Skeletal muscle satellite cell (primary cell): ENCODE results near the gene CPB2. TPM values are rescaled to one million over a fixed set of nuclear protein-coding genes. Genes with fewer than 3 reads are reported as not detected.

Source experiments
- H3K27me3 ChIP-seq: 2 replicates; pipeline ENCODE4 v1.7.0; 2013; ENCODE audit warnings: low read length; ENCODE audit not compliant: control insufficient read depth, insufficient read depth
- H3K36me3 ChIP-seq: 2 replicates; pipeline ENCODE4 v1.7.0; 2013; ENCODE audit warnings: mild to moderate bottlenecking, control low read depth, low read length; ENCODE audit not compliant: insufficient read depth
- H3K4me1 ChIP-seq: 2 replicates; pipeline ENCODE4 v1.7.0; 2013; ENCODE audit warnings: low read length; ENCODE audit not compliant: control insufficient read depth, insufficient read depth
- H3K4me2 ChIP-seq: 2 replicates; pipeline ENCODE4 v1.7.0; 2013; ENCODE audit warnings: mild to moderate bottlenecking, low read length
- H3K4me3 ChIP-seq: 2 replicates; pipeline ENCODE4 v1.7.0; 2013; ENCODE audit warnings: low read length
- H3K9ac ChIP-seq: 2 replicates; pipeline ENCODE4 v1.7.0; 2013; ENCODE audit warnings: mild to moderate bottlenecking, low read depth, low read length, moderate library complexity
- H3K9me3 ChIP-seq: replicated peaks from 2 replicates; pipeline ENCODE4 v1.7.0; 2013; ENCODE audit warnings: mild to moderate bottlenecking, control low read depth, low read length
- total RNA-seq: library from RNA; depleted of rRNA; stranded (reverse); fragments of >200 nt; gene quantifications from 2 replicates; pipeline ENCODE4 v1.2.3, GENCODE V29; 2012; rRNA removed

The CPB2 gene, protein sequence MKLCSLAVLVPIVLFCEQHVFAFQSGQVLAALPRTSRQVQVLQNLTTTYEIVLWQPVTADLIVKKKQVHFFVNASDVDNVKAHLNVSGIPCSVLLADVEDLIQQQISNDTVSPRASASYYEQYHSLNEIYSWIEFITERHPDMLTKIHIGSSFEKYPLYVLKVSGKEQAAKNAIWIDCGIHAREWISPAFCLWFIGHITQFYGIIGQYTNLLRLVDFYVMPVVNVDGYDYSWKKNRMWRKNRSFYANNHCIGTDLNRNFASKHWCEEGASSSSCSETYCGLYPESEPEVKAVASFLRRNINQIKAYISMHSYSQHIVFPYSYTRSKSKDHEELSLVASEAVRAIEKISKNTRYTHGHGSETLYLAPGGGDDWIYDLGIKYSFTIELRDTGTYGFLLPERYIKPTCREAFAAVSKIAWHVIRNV
- total RNA-seq: not detected in 2 replicates

DNA sequence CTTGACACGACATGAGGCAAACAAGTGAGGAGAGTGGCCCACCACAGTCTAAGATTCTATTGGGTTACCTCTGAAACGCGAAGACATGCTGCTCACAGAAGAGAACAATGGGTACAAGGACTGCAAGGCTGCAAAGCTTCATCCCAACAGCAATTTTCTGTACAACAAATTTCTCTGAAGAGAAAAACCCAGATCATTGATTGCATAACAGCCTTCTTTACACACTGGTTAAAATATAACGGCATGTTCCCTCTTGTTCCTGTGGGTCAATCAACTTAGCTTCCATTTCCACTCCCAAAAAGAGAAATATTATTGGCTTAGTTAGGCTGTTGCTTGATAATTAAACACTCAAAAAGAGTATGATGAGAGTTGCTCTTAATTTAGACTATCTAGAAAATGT lies at the start of gene CPB2:
CPB2 (minus strand) TSS at position 166 of the 400 bp plus-strand sequence; CDS start at position 142, 24 bp downstream.
- no peak within 1 kb of the TSS for H3K9ac ChIP-seq
- no peaks in the 10 kb centered on the region for H3K36me3 ChIP-seq
- peaks cover 2% of the 10 kb centered on the region for H3K4me1 ChIP-seq
- no peaks in the 10 kb centered on the region for H3K9me3 ChIP-seq
- peaks cover 8% of the 10 kb centered on the region for H3K27me3 ChIP-seq
- no peak within 1 kb of the TSS for H3K4me3 ChIP-seq
- H3K4me2 ChIP-seq: no peak within 1 kb of the TSS

DNA sequence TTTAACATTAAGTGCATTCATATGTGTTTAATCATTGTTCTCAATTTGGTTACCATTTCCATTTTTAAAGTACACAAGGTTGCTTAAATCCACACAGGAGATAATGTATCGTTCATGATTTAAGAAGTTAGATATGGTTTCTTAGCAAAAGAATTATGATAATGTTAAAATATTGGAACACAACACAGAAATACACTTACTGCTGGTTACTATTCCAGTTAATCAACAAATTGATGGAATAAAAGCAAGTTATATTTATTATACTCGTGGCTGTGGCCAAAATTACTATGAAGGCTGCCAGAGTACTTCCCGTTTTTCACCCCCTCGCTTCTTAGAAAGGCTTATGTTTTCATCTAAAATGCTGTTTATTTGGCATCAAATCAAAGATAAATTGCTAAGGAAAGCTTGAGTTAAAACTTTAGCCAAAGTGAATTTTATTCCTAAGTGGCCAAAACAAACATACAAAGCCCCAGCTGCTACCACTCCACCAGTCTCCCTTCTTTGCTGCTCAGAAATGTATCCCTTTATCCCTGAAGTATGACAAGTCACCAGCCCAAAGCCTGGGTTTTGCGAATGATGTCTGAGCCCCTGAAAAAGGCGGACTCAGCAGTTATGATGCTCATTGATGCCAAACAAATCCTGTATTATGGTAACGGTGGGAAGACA lies 49.4 kb upstream of the CPB2 start:
- H3K9ac ChIP-seq: no peak overlapping the region
- no peak overlapping the region for H3K4me3 ChIP-seq
- H3K27me3 ChIP-seq: peaks cover 27% of the 10 kb centered on the region
- no peaks in the 10 kb centered on the region for H3K36me3 ChIP-seq
- H3K9me3 ChIP-seq: no peaks in the 10 kb centered on the region
- no peaks in the 10 kb centered on the region for H3K4me1 ChIP-seq
- no peak overlapping the region for H3K4me2 ChIP-seq

GRCh38 chr13:46152627-46153328 lies 47.9 kb upstream of the CPB2 start:
- no peaks in the 10 kb centered on the region for H3K9me3 ChIP-seq
- no peaks in the 10 kb centered on the region for H3K36me3 ChIP-seq
- H3K9ac ChIP-seq: no peak overlapping the region
- no peak overlapping the region for H3K4me3 ChIP-seq
- H3K27me3 ChIP-seq: peaks cover 39% of the 10 kb centered on the region
- H3K4me2 ChIP-seq: no peak overlapping the region
- no peaks in the 10 kb centered on the region for H3K4me1 ChIP-seq

DNA sequence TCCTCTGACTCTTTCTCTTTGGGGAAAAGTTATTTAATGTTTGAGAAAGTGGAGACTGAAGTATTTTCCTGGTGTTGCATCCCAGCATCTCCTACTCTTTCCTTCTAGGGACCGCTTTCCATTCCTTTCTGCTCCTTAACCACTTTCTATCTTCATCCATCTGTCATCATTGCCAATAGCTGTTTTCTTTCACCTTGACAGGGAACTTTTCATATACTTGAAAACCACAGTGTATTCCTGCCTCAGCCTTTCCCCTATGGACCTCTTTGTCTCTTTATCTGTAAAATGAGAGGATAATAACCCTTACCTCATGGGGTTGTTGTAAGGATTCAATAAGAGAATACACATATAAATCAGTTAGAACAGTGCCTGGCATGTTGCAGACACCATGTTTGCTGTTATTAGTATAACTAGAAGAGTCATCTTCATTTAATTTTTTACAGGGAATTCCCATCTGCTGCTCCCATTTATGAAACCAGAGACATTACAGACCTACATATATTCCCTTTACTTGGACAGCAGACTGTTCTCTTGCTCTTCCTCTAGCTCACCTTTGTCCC lies 45.4 kb upstream of the CPB2 start:
- Histone ChIP-seq H3K27me3 (peaks cover 56% of the 10 kb centered on the region), H3K9me3 (no peaks in the 10 kb centered on the region), H3K4me1 (no peaks in the 10 kb centered on the region), H3K4me3 (no peak overlapping the region), H3K4me2 (no peak overlapping the region), H3K9ac (no peak overlapping the region), H3K36me3 (no peaks in the 10 kb centered on the region)

- H3K9ac ChIP-seq: no peak overlapping the region
- no peaks in the 10 kb centered on the region for H3K4me1 ChIP-seq
- H3K4me2 ChIP-seq: no peak overlapping the region
- no peak overlapping the region for H3K4me3 ChIP-seq
- peaks cover 59% of the 10 kb centered on the region for H3K27me3 ChIP-seq
- no peaks in the 10 kb centered on the region for H3K9me3 ChIP-seq
- no peaks in the 10 kb centered on the region for H3K36me3 ChIP-seq
Measured at GRCh38 chr13:46149272-46150133, 44.7 kb upstream of the CPB2 start.

GRCh38 chr13:46146898-46147297 lies 42.1 kb upstream of the CPB2 start:
- H3K36me3 ChIP-seq: no peaks in the 10 kb centered on the region
- H3K4me1 ChIP-seq: no peaks in the 10 kb centered on the region
- H3K4me3 ChIP-seq: no peak overlapping the region
- no peak overlapping the region for H3K9ac ChIP-seq
- H3K27me3 ChIP-seq: peaks cover 58% of the 10 kb centered on the region
- no peaks in the 10 kb centered on the region for H3K9me3 ChIP-seq
- no peak overlapping the region for H3K4me2 ChIP-seq

- Histone ChIP-seq H3K36me3 (no peaks in the 10 kb centered on the region), H3K4me3 (no peak overlapping the region), H3K9ac (no peak overlapping the region), H3K4me2 (no peak overlapping the region), H3K4me1 (no peaks in the 10 kb centered on the region), H3K27me3 (peaks cover 54% of the 10 kb centered on the region), H3K9me3 (no peaks in the 10 kb centered on the region)
Measured at GRCh38 chr13:46145950-46146349, 41.1 kb upstream of the CPB2 start.

DNA sequence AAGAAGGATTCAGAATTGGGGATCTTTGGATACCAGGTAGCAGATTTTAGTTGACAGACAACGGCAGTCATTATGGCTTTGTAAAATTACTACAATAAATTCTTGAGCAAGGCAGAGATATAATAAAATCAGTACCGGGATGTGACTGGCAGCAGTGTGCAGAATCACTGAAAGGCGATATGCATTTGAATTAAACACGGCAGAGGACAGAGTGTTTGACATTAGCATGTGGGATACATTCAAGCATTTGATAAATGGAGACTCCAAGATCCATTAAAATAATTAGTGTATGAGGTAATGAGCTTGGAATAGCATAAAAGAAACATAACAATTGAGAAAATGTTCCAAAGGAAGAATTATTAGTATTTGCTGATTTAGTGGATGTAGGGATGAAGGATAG lies 40.3 kb upstream of the CPB2 start:
- no peaks in the 10 kb centered on the region for H3K9me3 ChIP-seq
- H3K4me3 ChIP-seq: no peak overlapping the region
- no peaks in the 10 kb centered on the region for H3K4me1 ChIP-seq
- no peak overlapping the region for H3K9ac ChIP-seq
- H3K27me3 ChIP-seq: peaks cover 50% of the 10 kb centered on the region
- H3K36me3 ChIP-seq: no peaks in the 10 kb centered on the region
- no peak overlapping the region for H3K4me2 ChIP-seq

GRCh38 chr13:46143184-46143701 lies 38.4 kb upstream of the CPB2 start:
- Histone ChIP-seq H3K9me3 (no peaks in the 10 kb centered on the region), H3K9ac (no peak overlapping the region), H3K36me3 (no peaks in the 10 kb centered on the region), H3K4me3 (no peak overlapping the region), H3K27me3 (peaks cover 42% of the 10 kb centered on the region), H3K4me1 (no peaks in the 10 kb centered on the region), H3K4me2 (no peak overlapping the region)

GRCh38 chr13:46142776-46143175 lies 37.9 kb upstream of the CPB2 start:
- no peaks in the 10 kb centered on the region for H3K4me1 ChIP-seq
- no peak overlapping the region for H3K9ac ChIP-seq
- H3K4me3 ChIP-seq: no peak overlapping the region
- H3K9me3 ChIP-seq: no peaks in the 10 kb centered on the region
- H3K36me3 ChIP-seq: no peaks in the 10 kb centered on the region
- no peak overlapping the region for H3K4me2 ChIP-seq
- peaks cover 42% of the 10 kb centered on the region for H3K27me3 ChIP-seq
